HG03060 (cell line): Measurements from ENCODE around the gene FRZB.

ENCODE experiments used
- ATAC-seq: cut with Tn5 transposase; IDR thresholded peaks from one replicate; pipeline ENCODE4 v1.9.1; 2021; ENCODE audit warnings: low read depth, moderate number of reproducible peaks; ENCODE audit not compliant: unreplicated experiment

FRZB gene

DNA sequence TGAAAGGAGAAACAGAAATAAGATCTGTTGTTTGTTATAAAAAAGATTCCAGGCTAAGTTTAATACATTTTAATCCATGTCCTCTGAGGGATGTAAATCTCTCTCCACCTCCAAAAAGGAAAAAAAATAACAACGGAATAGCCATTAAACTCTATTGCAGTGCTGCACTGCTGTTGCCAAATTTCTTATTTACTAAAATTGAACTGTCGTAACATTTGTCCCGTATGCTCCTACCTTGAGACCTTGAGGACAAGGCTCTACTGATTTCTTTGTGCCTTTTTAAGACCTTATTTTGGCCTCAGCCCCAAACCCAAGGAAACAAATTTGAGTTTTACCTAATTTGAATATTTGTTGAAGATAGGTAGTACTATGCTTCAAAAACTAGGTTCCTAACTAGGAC, 56.4 kb downstream of the FRZB start:
- ATAC-seq = no peak

DNA sequence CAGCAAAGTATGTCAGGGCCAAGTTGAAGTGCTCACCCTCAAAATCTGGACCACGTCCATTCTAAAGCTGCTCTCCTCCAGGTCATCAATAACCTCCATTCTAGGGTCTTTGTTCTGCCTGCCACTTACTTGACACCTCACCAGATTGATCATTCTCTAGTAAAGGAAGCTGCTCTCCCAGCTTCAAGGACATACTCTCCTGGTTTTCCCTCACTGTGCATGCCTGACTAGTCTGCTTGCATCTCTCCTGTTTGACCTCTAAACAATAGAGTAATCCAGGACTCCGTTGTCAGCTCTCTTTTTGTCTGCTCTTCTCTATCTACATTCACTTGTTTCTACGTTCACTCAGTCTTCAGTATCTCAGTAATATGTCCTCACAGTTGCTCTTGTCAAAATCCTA, 59.1 kb downstream of the FRZB start:
- ATAC-seq = no peak

DNA sequence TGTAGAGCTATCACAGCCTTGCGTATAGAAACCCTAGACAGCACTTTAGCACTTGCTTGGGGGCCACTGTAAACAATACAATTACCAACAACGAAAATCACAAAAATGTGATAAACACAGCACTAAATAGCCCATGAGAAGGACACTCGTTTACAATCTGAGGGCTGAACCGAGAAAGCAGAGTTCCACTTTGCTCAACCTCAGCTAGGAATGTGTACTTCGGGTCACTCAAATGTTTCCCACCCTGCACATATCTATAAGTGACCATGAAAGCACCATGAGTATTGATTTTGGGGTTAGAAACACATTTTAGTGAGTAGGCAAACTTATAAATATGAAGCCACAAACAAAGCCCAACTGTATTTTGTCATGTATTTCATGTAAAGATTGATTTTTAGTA, 62.3 kb downstream of the FRZB start:
- ATAC-seq = no peak

DNA sequence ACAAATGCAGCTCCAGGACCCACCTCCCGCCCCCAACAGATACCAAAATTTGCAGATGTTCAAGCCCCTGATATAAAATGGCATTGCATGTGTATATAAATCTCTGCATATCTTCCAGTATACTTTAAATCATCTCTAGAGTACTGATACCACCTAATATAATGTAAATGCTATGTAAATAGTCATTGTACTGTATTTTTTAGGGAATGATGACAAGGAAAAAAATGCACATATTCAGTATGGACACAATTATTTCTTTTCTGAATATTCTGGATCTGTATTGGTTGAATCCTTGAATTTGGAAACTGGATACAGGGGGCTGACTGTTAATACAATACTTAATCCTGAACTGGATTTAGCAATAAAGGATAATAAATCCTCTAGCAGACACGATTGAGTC, 67.7 kb downstream of the FRZB start:
- no peak for ATAC-seq

DNA sequence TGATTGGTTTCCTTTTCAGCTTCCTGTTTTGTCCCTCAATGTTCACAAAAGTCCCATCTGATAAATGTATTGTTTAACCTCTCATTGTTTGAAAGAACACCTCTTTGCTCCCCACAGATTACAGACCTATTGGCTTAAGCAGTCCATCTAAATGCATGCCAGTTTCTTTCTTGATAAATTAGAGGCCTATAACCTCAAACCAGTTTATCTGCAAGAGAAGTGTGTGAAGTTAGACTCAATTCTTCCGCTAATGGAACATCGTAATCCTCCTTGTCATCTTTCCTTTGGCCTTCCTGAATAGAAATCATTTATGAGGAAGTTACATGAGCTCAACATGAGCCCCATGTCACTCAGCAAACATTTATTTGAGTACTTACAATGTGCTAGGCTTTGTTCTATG, 74.0 kb downstream of the FRZB start:
- no peak for ATAC-seq

DNA sequence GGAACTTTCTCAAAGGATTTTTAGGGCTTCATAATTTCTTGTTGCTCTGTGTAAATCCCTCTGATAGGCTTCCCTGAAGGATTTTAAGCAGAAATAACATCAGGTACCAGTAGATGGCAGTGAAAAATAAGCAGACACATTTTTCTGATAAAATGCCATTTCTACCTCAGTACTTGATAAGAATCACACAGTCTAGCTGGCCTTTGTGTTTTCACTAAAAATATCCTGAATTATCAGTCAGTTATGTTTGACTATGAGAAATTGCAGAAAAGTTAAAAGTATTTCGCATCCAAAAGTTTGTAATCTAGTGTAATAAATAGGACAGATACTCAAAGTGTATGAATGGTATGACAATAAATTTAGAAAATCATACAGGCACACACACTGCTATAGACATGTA, 81.7 kb downstream of the FRZB start:
- no peak for ATAC-seq

DNA sequence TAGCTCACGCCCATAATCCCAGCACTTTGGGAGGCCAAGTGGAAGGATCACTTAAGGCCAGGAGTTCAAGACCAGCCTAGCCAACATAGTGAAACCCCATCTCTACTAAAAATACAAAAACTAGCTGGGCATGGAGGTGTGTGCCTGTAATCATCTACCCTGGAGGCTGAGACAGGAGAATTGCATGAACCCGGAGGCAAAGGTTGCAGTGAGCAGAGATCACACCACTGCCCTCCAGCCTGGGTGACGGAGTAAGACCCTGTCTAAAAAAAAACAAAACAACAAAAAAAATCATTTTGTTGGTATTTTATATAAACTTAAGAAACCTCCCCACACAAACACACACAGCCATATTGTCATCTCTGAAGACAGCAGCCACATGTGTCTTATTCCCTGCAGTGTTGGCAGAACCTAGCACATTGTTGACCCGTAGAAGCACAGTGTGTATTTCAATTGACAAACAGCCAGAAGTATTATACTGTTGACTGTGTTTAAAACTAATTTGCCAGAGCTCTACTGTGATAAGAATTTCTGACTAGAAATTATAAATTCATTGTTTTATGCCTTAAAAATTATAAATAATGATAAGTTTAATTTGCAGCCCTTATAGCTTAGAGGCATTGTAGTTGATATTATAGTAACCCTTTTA, 82.3 kb downstream of the FRZB start:
- ATAC-seq = no peak
